ENCODE results near the gene PEX11B. TPM values are rescaled to one million over a fixed set of nuclear protein-coding genes. Genes with fewer than 3 reads are reported as not detected.

PEX11B gene
- total and polyA plus RNA-seq, 2 of the 8 experiments (the other 6 are each of a cell fraction or from before 2014, with no cell fraction given), result 9.1 to 15.1 TPM

GRCh38 chr1:145947551-145947950 is 29.0 kb upstream of the PEX11B start:
- Histone ChIP-seq H2BK120ac (replicated peaks; ENCODE audit: low read depth, low read length) (no peak overlapping the region), H3K79me2 (ENCODE audit: control insufficient read depth in 1 of 2, insufficient read depth in 2 of 2, low read length in 2 of 2) (no peaks in the 10 kb centered on the region), H3K27me3 (replicated peaks in 1 of 4; ENCODE audit: control insufficient read depth in 3 of 4, extremely low read depth in 1 of 4, insufficient read depth in 3 of 4, low read length in 3 of 4) (no peaks in the 10 kb centered on the region), H4K5ac (ENCODE audit: insufficient read length, low read depth, low read length) (no peak overlapping the region), H2BK5ac (ENCODE audit: low read depth, low read length) (no peak overlapping the region), H4K91ac (replicated peaks; ENCODE audit: insufficient read length, low read length) (no peak overlapping the region), H3K23ac (ENCODE audit: insufficient read length) (no peak overlapping the region), H3K4me3 (ENCODE audit: extremely low read depth in 1 of 4, insufficient read depth in 2 of 4, low read depth in 3 of 4, low read length in 4 of 4) (no peak overlapping the region), H3K4me1 (replicated peaks in 1 of 4; ENCODE audit: control insufficient read depth in 3 of 4, insufficient read depth in 4 of 4, low read length in 3 of 4) (peaks cover 0 to 8% (median 2%) of the 10 kb centered on the region in 4 experiments; a peak in 4 of 7 replicates), H3K27ac (ENCODE audit: low read depth, low read length) (no peak overlapping the region), H3K4me2 (ENCODE audit: insufficient read depth in 1 of 2, low read depth in 2 of 2, low read length in 2 of 2) (no peak overlapping the region), H3K23me2 (ENCODE audit: low read depth, low read length) (no peaks in the 10 kb centered on the region), H3K9ac (replicated peaks in 1 of 4; ENCODE audit: extremely low read depth in 1 of 4, low read depth in 3 of 4, low read length in 3 of 4) (no peak overlapping the region), H2BK15ac (ENCODE audit: low read length) (no peak overlapping the region), H3K18ac (ENCODE audit: extremely low read depth, low read length) (no peak overlapping the region), H3K9me3 (ENCODE audit: insufficient read depth in 2 of 2, low read depth in 1 of 2, low read length in 1 of 2) (no peaks in the 10 kb centered on the region), H2BK12ac (ENCODE audit: low read depth, low read length) (no peak overlapping the region), H2BK20ac (ENCODE audit: low read length) (no peak overlapping the region), H3K4ac (replicated peaks; ENCODE audit: insufficient read length, low read depth, low read length) (no peak overlapping the region), H4K8ac (ENCODE audit: extremely low read depth, insufficient read depth, low read length) (no peak overlapping the region), H3K14ac (ENCODE audit: insufficient read length) (no peak overlapping the region), H3K79me1 (ENCODE audit: low read depth, low read length) (no peaks in the 10 kb centered on the region), H4K20me1 (replicated peaks in 1 of 2; ENCODE audit: control insufficient read depth in 1 of 2, insufficient read depth in 2 of 2, low read length in 2 of 2) (no peaks in the 10 kb centered on the region), H2AK5ac (ENCODE audit: low read depth, low read length) (no peak overlapping the region), H2AFZ (ENCODE audit: low read length) (no peak overlapping the region), H3K56ac (replicated peaks; ENCODE audit: insufficient read length, low read depth, low read length) (no peak overlapping the region), H3K36me3 (ENCODE audit: control insufficient read depth in 2 of 4, insufficient read depth in 4 of 4, low read length in 3 of 4) (no peaks in the 10 kb centered on the region)
- POLR2A ChIA-PET (ENCODE audit: partially characterized antibody), result interaction anchor here (1.0 to 1.2 kb wide), 5 partner anchors 10 to 103 kb away, joined by 3 to 5 read pairs (median 3); partner anchors contain the start of genes LIX1L and PIAS3
- CTCF ChIA-PET (ENCODE audit: partially characterized antibody), result no interaction called here
- WGBS, 2 experiments (ENCODE audit: extremely low coverage in 1 of 2, insufficient coverage in 1 of 2, insufficient read length in 1 of 2, insufficient replicate concordance in 2 of 2, low coverage in 1 of 2, low lambda C conversion rate in 2 of 2, missing lambda C conversion rate in 1 of 2), result 45% methylated on average over 4 of the region's 4 CpGs; no CpG with 5 or more reads in 1 of the 2 experiments
- DNase-seq (ENCODE audit: low read depth in 1 of 2, low spot score in 2 of 2) (no peak), FAIRE-seq (no peak)
- TF ChIP-seq CHD2 (IDR thresholded peaks at IDR 0.05; ENCODE audit: low read length) (no peak), SRF (IDR thresholded peaks at IDR 0.05; ENCODE audit: low read depth, low read length) (no peak), USF2 (IDR thresholded peaks at IDR 0.05; ENCODE audit: low read length) (no peak), CTBP2 (IDR thresholded peaks at IDR 0.05; ENCODE audit: borderline replicate concordance, insufficient read depth, insufficient read length, low read length) (no peak), E2F6 (IDR thresholded peaks at IDR 0.05) (no peak), KDM1A (IDR thresholded peaks at IDR 0.05; ENCODE audit: borderline replicate concordance, low read length) (no peak), SP1 (IDR thresholded peaks at IDR 0.05; ENCODE audit: low read depth, low read length) (0 out of 2 replicates have a peak, but pooled peaks have one; percentile 33), TEAD4 (IDR thresholded peaks at IDR 0.05; ENCODE audit: low read depth, low read length) (peak; percentile 59), SAP30 (IDR thresholded peaks at IDR 0.05; ENCODE audit: insufficient read depth, insufficient replicate concordance, low read length) (no peak), CHD1 (IDR thresholded peaks at IDR 0.05; ENCODE audit: low read depth, low read length) (no peak), NANOG (IDR thresholded peaks at IDR 0.05; ENCODE audit: insufficient read depth, low read depth, low read length, poor library complexity, severe bottlenecking) (peak; percentile 67), NRF1 (IDR thresholded peaks at IDR 0.05; ENCODE audit: low read depth, low read length) (no peak), FOSL1 (IDR thresholded peaks at IDR 0.05; ENCODE audit: insufficient read depth, low read depth, low read length) (no peak)
